ENCODE data around the gene RNF32. TPM values are rescaled to one million over a fixed set of nuclear protein-coding genes. Genes with fewer than 3 reads are reported as not detected.

RNF32 gene
- total RNA-seq, 2 donors from 2014 or later = 1.8 TPM; not detected in 1

GRCh38 chr7:156655983-156656382 lies 15.4 kb downstream of the RNF32 start:
- H3K36me3 Mint-ChIP-seq = no peaks in the 10 kb centered on the region
- DNase-seq (ENCODE audit: low spot score in 2 of 2) (no peak), ATAC-seq (no peak)
- no peaks in the 10 kb centered on the region for H3K9me3 Mint-ChIP-seq
- no peak overlapping the region for H3K27ac Mint-ChIP-seq

GRCh38 chr7:156656598-156656997 lies 16.0 kb downstream of the RNF32 start:
- no peak for DNase-seq (ENCODE audit: low spot score in 2 of 2)
- Mint-ChIP-seq H3K36me3 (no peaks in the 10 kb centered on the region), H3K9me3 (no peaks in the 10 kb centered on the region), H3K27ac (no peak overlapping the region)
- ATAC-seq = no peak

- H3K9me3 Mint-ChIP-seq = no peaks in the 10 kb centered on the region
- H3K27ac Mint-ChIP-seq = no peak overlapping the region
- DNase-seq (ENCODE audit: low spot score in 2 of 2) (no peak), ATAC-seq (no peak)
- no peaks in the 10 kb centered on the region for H3K36me3 Mint-ChIP-seq
Measured at GRCh38 chr7:156657681-156658080, 17.1 kb downstream of the RNF32 start.

- H3K27ac Mint-ChIP-seq = no peak overlapping the region
- no peaks in the 10 kb centered on the region for H3K9me3 Mint-ChIP-seq
- H3K36me3 Mint-ChIP-seq = no peaks in the 10 kb centered on the region
- DNase-seq (ENCODE audit: low spot score in 2 of 2) (no peak), ATAC-seq (no peak)
Measured at GRCh38 chr7:156659203-156659602, 18.6 kb downstream of the RNF32 start.

- DNase-seq (ENCODE audit: low spot score in 2 of 2) (no peak), ATAC-seq (no peak)
- Mint-ChIP-seq H3K36me3 (no peaks in the 10 kb centered on the region), H3K27ac (no peak overlapping the region), H3K9me3 (no peaks in the 10 kb centered on the region)
Measured at GRCh38 chr7:156659961-156660360, 19.4 kb downstream of the RNF32 start.

GRCh38 chr7:156661637-156662036 lies 21.1 kb downstream of the RNF32 start:
- ATAC-seq (no peak), DNase-seq (ENCODE audit: low spot score in 2 of 2) (no peak)
- Mint-ChIP-seq H3K27ac (no peak overlapping the region), H3K9me3 (no peaks in the 10 kb centered on the region), H3K36me3 (no peaks in the 10 kb centered on the region)

GRCh38 chr7:156662277-156662676 lies 21.7 kb downstream of the RNF32 start:
- H3K36me3 Mint-ChIP-seq = no peaks in the 10 kb centered on the region

GRCh38 chr7:156665101-156665500 lies 24.5 kb downstream of the RNF32 start:
- ATAC-seq = no peak
- Mint-ChIP-seq H3K9me3 (no peaks in the 10 kb centered on the region), H3K27ac (no peak overlapping the region), H3K36me3 (no peaks in the 10 kb centered on the region)
- DNase-seq (ENCODE audit: low spot score in 2 of 2) = no peak

More at GRCh38 chr7:156662277-156662676, 21.7 kb downstream of the RNF32 start:
- DNase-seq (ENCODE audit: low spot score in 2 of 2) = no peak
- H3K27ac Mint-ChIP-seq = no peak overlapping the region
- no peak for ATAC-seq
- no peaks in the 10 kb centered on the region for H3K9me3 Mint-ChIP-seq

- peak overlapping the region in 1 of 2 donors; percentile 38 for H3K27ac Mint-ChIP-seq
- ATAC-seq = peak; percentile 16 to 87
- H3K9me3 Mint-ChIP-seq = no peaks in the 10 kb centered on the region
- H3K36me3 Mint-ChIP-seq = no peaks in the 10 kb centered on the region
- no peak for DNase-seq (ENCODE audit: low spot score in 2 of 2)
Measured at GRCh38 chr7:156666368-156667109, 26.0 kb downstream of the RNF32 start.

GRCh38 chr7:156667110-156667426 lies 26.5 kb downstream of the RNF32 start:
- H3K36me3 Mint-ChIP-seq = no peaks in the 10 kb centered on the region
- no peak for ATAC-seq
- no peak for DNase-seq (ENCODE audit: low spot score in 2 of 2)
- no peaks in the 10 kb centered on the region for H3K9me3 Mint-ChIP-seq
- H3K27ac Mint-ChIP-seq = peak overlapping the region in 1 of 2 donors; percentile 38

- H3K27ac Mint-ChIP-seq = peak overlapping the region in 1 of 2 donors; percentile 2
- no peak for ATAC-seq
- no peaks in the 10 kb centered on the region for H3K36me3 Mint-ChIP-seq
- H3K9me3 Mint-ChIP-seq = no peaks in the 10 kb centered on the region
- no peak for DNase-seq (ENCODE audit: low spot score in 2 of 2)
Measured at GRCh38 chr7:156668130-156668741, 27.7 kb downstream of the RNF32 start.

GRCh38 chr7:156669035-156669828 lies 28.7 kb downstream of the RNF32 start:
- no peak for DNase-seq (ENCODE audit: low spot score in 2 of 2)
- Mint-ChIP-seq H3K27ac (peak overlapping the region in 1 of 2 donors; percentile 36), H3K36me3 (no peaks in the 10 kb centered on the region), H3K9me3 (no peaks in the 10 kb centered on the region)
- no peak for ATAC-seq

- H3K9me3 Mint-ChIP-seq = no peaks in the 10 kb centered on the region
- no peak overlapping the region for H3K27ac Mint-ChIP-seq
- no peaks in the 10 kb centered on the region for H3K36me3 Mint-ChIP-seq
- DNase-seq (ENCODE audit: low spot score in 2 of 2) (no peak), ATAC-seq (no peak)
Measured at GRCh38 chr7:156673454-156673853, 32.9 kb downstream of the RNF32 start.

- Mint-ChIP-seq H3K9me3 (no peaks in the 10 kb centered on the region), H3K27ac (no peak overlapping the region), H3K36me3 (no peaks in the 10 kb centered on the region)
- DNase-seq (ENCODE audit: low spot score in 2 of 2) (no peak), ATAC-seq (no peak)
Measured at GRCh38 chr7:156673902-156674301, 33.3 kb downstream of the RNF32 start.

- Mint-ChIP-seq H3K36me3 (no peaks in the 10 kb centered on the region), H3K9me3 (no peaks in the 10 kb centered on the region), H3K27ac (peak overlapping the region in 1 of 2 donors; percentile 10)
- ATAC-seq = no peak
- no peak for DNase-seq (ENCODE audit: low spot score in 2 of 2)
Measured at GRCh38 chr7:156675721-156676120, 35.1 kb downstream of the RNF32 start.

GRCh38 chr7:156676263-156676662 lies 35.7 kb downstream of the RNF32 start:
- H3K27ac Mint-ChIP-seq = no peak overlapping the region
- H3K36me3 Mint-ChIP-seq = no peaks in the 10 kb centered on the region
- ATAC-seq (no peak), DNase-seq (ENCODE audit: low spot score in 2 of 2) (no peak)
- H3K9me3 Mint-ChIP-seq = no peaks in the 10 kb centered on the region

- DNase-seq (ENCODE audit: low spot score in 2 of 2) (no peak), ATAC-seq (no peak)
- Mint-ChIP-seq H3K9me3 (no peaks in the 10 kb centered on the region), H3K27ac (no peak overlapping the region), H3K36me3 (peaks cover 0 to 4% of the 10 kb centered on the region in 2 donors)
Measured at GRCh38 chr7:156677374-156678054, 36.9 kb downstream of the RNF32 start.
